Neural cell (in vitro differentiated cells): ENCODE results near the gene EHMT1. TPM values are rescaled to one million over a fixed set of nuclear protein-coding genes. Genes with fewer than 3 reads are reported as not detected.

Source experiments
- H2AFZ ChIP-seq: fragments of 200-600, 300-800 bp; sonication (generic), shearing (Covaris generic); 2 replicates; pipeline ENCODE4 v1.6.0; 2014; ENCODE audit warnings: low read depth, mild to moderate bottlenecking, antibody characterized with exemption, low read length, moderate library complexity
- H3F3A ChIP-seq: fragments of 200-600 bp; shearing (Covaris generic); 2 replicates; pipeline ENCODE4 v1.6.1; 2016; ENCODE audit warnings: mild to moderate bottlenecking, moderate library complexity, mixed read lengths, antibody characterized with exemption, low read length; ENCODE audit not compliant: insufficient read depth, poor library complexity, severe bottlenecking
- H3K27ac ChIP-seq: fragments of 200-600, 300-800 bp; sonication (generic), shearing (Covaris generic); 2 replicates; pipeline ENCODE4 v1.5.1; 2014; ENCODE audit warnings: mild to moderate bottlenecking, low read length, moderate library complexity
- H3K27me3 ChIP-seq: fragments of 300-800, 200-600 bp; sonication (generic), shearing (Covaris generic); 2 replicates; pipeline ENCODE4 v1.6.0; 2014; ENCODE audit warnings: mild to moderate bottlenecking, low read depth, low read length, moderate library complexity; ENCODE audit not compliant: insufficient read depth
- H3K36me3 ChIP-seq: fragments of 300-800, 200-600 bp; sonication (generic), shearing (Covaris generic); 2 replicates; pipeline ENCODE4 v1.5.1; 2014; ENCODE audit warnings: mild to moderate bottlenecking, antibody characterized with exemption, low read length, moderate library complexity; ENCODE audit not compliant: insufficient read depth
- H3K4me2 ChIP-seq: fragments of 300-800, 200-600 bp; sonication (generic), shearing (Covaris generic); 2 replicates; pipeline ENCODE4 v1.6.0; 2014; ENCODE audit warnings: mild to moderate bottlenecking, low read length
- H3K4me3 ChIP-seq: fragments of 300-800, 200-600 bp; sonication (generic), shearing (Covaris generic); 2 replicates; pipeline ENCODE4 v1.5.1; 2014; ENCODE audit warnings: mild to moderate bottlenecking, low read length, moderate library complexity
- H3K79me2 ChIP-seq: fragments of 200-600 bp; shearing (Covaris generic); replicated peaks from 2 replicates; pipeline ENCODE4 v1.6.0; 2014; ENCODE audit warnings: mild to moderate bottlenecking, low read length, moderate library complexity; ENCODE audit not compliant: insufficient read depth
- H3K9ac ChIP-seq: fragments of 300-800, 200-600 bp; sonication (generic), shearing (Covaris generic); 2 replicates; pipeline ENCODE4 v1.6.1; 2016; ENCODE audit warnings: mild to moderate bottlenecking, low read length, mixed read lengths
- H3K9me2 ChIP-seq: fragments of 200-600 bp; shearing (Covaris generic); 2 replicates; pipeline ENCODE4 v1.6.1; 2016; ENCODE audit warnings: mild to moderate bottlenecking, low read length, mixed read lengths; ENCODE audit not compliant: insufficient read depth
- H3K9me3 ChIP-seq: fragments of 200-600, 300-800 bp; sonication (generic), shearing (Covaris generic); 2 replicates; pipeline ENCODE4 v1.6.1; 2016; ENCODE audit warnings: mild to moderate bottlenecking, mixed run types, low read length, moderate library complexity, mixed read lengths
- H4K20me1 ChIP-seq: fragments of 200-600 bp; shearing (Covaris generic); 2 replicates; pipeline ENCODE4 v1.6.1; 2016; ENCODE audit warnings: mild to moderate bottlenecking, mixed run types; ENCODE audit not compliant: insufficient read depth
- CTCF ChIP-seq: fragments of 450-650 bp; IDR thresholded peaks from 2 replicates; pipeline ENCODE4 v1.5.1; 2014; ENCODE audit warnings: antibody characterized with exemption, mild to moderate bottlenecking, moderate library complexity; ENCODE audit not compliant: poor library complexity, severe bottlenecking
- EP300 ChIP-seq: fragments of 450-650 bp; conservative IDR thresholded peaks from 2 replicates; pipeline ENCODE4 v1.6.1; 2014; ENCODE audit warnings: antibody characterized with exemption, mild to moderate bottlenecking, moderate library complexity; ENCODE audit not compliant: poor library complexity, severe bottlenecking
- EZH2 ChIP-seq: fragments of 200-600, 300-800 bp; shearing (Covaris generic), sonication (generic); IDR thresholded peaks from 2 replicates; pipeline ENCODE4 v1.6.1; 2014; ENCODE audit warnings: antibody characterized with exemption, low read length, borderline replicate concordance, mild to moderate bottlenecking; ENCODE audit not compliant: insufficient read depth, poor library complexity, severe bottlenecking
- MXI1 ChIP-seq: fragments of 450-650 bp; conservative IDR thresholded peaks from 2 replicates; pipeline ENCODE4 v1.6.1; 2014; ENCODE audit warnings: antibody characterized with exemption, mild to moderate bottlenecking; ENCODE audit not compliant: poor library complexity, severe bottlenecking
- POLR2AphosphoS5 ChIP-seq: IDR thresholded peaks from 2 replicates; pipeline ENCODE4 v1.6.1; 2012
- RAD21 ChIP-seq: fragments of 450-650 bp; conservative IDR thresholded peaks from 2 replicates; pipeline ENCODE4 v1.6.1; 2014; ENCODE audit warnings: antibody characterized with exemption, mild to moderate bottlenecking, moderate library complexity
- REST ChIP-seq: IDR thresholded peaks from 2 replicates; pipeline ENCODE4 v1.6.1; 2012; ENCODE audit warnings: borderline replicate concordance
- SMC3 ChIP-seq: fragments of 450-650 bp; conservative IDR thresholded peaks from 2 replicates; pipeline ENCODE4 v1.6.1; 2014; ENCODE audit warnings: antibody characterized with exemption, mild to moderate bottlenecking, moderate library complexity; ENCODE audit not compliant: poor library complexity
- TAF1 ChIP-seq: IDR thresholded peaks from 2 replicates; pipeline ENCODE4 v1.6.1; 2012; ENCODE audit warnings: low read depth
- polyA plus RNA-seq: library from polyadenylated mRNA; depleted of rRNA; stranded (reverse); fragments of >200 nt; gene quantifications from 2 replicates; pipeline ENCODE4 v1.2.3, GENCODE V29; 2014

EHMT1 gene
- polyA plus RNA-seq, 1 donor from 2014 or later = 53.0 TPM

- H3K4me3 ChIP-seq = no peak overlapping the region
- TF ChIP-seq RAD21 (no peak), MXI1 (no peak), SMC3 (no peak), EZH2 (no peak), CTCF (no peak), REST (no peak), POLR2AphosphoS5 (no peak), TAF1 (no peak), EP300 (no peak)
- H3K36me3 ChIP-seq = no peaks in the 10 kb centered on the region
- no peak overlapping the region for H2AFZ ChIP-seq
- peaks cover 44% of the 10 kb centered on the region for H3K79me2 ChIP-seq
- no peaks in the 10 kb centered on the region for H4K20me1 ChIP-seq
- H3K4me2 ChIP-seq = no peak overlapping the region
- H3F3A ChIP-seq = no peaks in the 10 kb centered on the region
- no peaks in the 10 kb centered on the region for H3K27me3 ChIP-seq
- H3K9me3 ChIP-seq = no peaks in the 10 kb centered on the region
- no peak overlapping the region for H3K27ac ChIP-seq
- H3K9ac ChIP-seq = no peak overlapping the region
- no peaks in the 10 kb centered on the region for H3K9me2 ChIP-seq
Measured at GRCh38 chr9:137665226-137665625, 46.4 kb downstream of the EHMT1 start.

GRCh38 chr9:137665697-137666512 lies 47.1 kb downstream of the EHMT1 start:
- H3K9ac ChIP-seq = peak overlapping the region; percentile 14

More at GRCh38 chr9:137665697-137666512, 47.1 kb downstream of the EHMT1 start:
- Histone ChIP-seq H3K4me2 (no peak overlapping the region), H3K4me3 (no peak overlapping the region), H3K9me2 (no peaks in the 10 kb centered on the region), H3F3A (no peaks in the 10 kb centered on the region), H3K27ac (peak overlapping the region; percentile 58), H3K79me2 (peaks cover 40% of the 10 kb centered on the region), H3K36me3 (no peaks in the 10 kb centered on the region), H3K27me3 (no peaks in the 10 kb centered on the region), H2AFZ (no peak overlapping the region), H4K20me1 (no peaks in the 10 kb centered on the region), H3K9me3 (no peaks in the 10 kb centered on the region)
- TF ChIP-seq CTCF (no peak), EP300 (no peak), RAD21 (no peak), TAF1 (no peak), POLR2AphosphoS5 (no peak)
